HL-60/S4 treated with retinoic acid at 250 ng/mL for 4 days and 3 days (cell line): Measurements from ENCODE around the gene KDM1B.
"Not testable (repeated sequence)": the region's sequence is repeated elsewhere in the genome, so short reads cannot be mapped to it uniquely, and the experiment has no call there.

Experiments used
- in situ Hi-C: fragments of 300-500 bp; cut with MboI; formaldehyde crosslinking; loops from 2 replicates; pipeline ENCODE4 v1.7.0; 2022; ENCODE audit warnings: low sequenced_read_pairs

Gene KDM1B

DNA sequence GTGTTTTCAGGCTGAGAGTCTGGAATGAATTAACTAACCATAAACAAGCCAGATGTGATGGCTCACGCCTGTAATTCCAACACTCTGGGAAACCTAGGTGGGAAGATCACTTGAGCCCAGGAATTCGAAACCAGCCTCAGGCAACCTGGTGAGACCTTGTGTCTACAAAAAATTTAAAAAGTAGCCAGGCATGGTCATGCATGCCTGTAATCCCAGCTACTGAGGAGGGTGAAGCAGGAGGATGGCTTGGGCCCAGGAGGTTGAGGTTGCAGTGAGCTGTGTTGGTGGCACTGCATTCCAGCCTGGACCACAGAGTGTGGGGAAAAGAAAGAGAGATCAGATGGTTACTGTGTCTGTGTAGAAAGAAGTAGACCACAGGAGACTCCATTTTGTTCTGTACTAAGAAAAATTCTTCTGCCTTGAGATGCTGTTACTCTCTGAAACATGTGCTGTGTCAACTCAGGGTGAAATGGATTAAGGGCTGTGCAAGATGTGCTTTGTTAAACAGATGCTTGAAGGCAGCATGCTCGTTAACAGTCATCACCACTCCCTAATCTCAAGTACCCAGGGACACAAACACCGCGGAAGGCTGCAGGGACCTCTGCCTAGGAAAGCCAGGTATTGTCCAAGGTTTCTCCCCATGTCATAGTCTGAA, 71.4 kb downstream of the KDM1B start:
- in situ Hi-C loops: not testable (repeated sequence)

DNA sequence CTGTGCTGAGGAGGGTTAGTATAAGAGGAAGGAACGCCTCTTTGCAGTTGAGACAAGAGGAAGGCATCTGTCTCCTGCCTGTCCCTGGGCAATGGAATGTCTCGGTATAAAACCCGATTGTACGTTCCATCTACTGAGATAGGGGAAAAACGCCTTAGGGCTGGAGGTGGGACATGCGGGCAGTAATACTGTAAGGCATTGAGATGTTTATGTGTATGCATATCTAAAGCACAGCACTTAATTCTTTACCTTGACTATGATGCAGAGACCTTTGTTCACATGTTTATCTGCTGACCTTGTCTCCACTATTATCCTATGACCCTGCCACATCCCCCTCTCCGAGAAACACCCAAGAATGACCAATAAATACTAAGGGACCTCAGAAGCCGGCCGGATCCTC, 71.9 kb downstream of the KDM1B start:
- in situ Hi-C loops: not testable (repeated sequence)

DNA sequence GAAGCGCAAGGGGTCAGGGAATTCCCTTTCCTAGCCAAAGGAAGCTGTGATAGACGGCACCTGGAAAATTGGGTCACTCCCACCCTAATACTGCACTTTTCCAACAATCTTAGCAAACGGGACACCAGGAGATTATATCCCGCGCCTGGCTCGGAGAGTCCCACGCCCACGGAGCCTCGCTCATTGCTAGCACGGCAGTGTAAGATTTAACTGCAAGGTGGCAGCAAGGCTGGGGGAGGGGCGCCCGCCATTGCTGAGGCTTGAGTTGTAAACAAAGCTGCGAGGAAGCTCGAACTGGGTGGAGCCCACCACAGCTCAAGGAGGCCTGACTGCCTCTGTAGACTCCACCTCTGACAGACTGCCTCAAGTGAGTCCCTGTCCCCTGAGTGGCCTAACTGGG, 73.4 kb downstream of the KDM1B start:
- in situ Hi-C loops: not testable (repeated sequence)

DNA sequence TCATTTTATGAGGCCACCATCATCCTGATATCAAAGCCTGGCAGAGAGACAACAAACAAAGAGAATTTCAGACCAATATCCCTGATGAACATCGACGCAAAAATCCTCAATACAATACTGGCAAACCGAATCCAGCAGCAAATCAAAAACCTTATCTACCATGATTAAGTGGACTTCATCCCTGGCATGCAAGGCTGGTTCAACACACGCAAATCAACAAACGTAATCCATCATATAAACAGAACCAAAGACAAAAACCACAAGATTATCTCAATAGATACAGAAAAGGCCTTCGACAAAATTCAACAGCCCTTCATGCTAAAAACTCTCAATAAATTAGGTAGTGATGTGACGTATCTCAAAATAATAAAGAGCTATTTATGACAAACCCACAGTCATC, 76.6 kb downstream of the KDM1B start:
- in situ Hi-C loops: not testable (repeated sequence)

DNA sequence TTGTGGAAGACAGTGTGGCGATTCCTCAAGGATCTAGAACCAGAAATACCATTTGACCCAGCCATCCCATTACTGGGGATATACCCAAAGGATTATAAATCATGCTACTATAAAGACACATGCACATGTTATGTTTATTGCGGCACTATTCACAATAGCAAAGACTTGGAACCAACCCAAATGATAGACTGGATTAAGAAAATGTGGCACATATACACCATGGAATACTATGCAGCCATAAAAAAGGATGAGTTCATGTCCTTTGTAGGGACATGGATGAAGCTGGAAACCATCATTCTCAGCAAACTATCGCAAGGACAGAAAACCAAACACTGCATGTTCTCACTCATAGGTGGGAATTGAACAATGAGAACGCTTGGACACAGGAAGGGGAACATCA, 78.5 kb downstream of the KDM1B start:
- in situ Hi-C loops: not testable (repeated sequence)

DNA sequence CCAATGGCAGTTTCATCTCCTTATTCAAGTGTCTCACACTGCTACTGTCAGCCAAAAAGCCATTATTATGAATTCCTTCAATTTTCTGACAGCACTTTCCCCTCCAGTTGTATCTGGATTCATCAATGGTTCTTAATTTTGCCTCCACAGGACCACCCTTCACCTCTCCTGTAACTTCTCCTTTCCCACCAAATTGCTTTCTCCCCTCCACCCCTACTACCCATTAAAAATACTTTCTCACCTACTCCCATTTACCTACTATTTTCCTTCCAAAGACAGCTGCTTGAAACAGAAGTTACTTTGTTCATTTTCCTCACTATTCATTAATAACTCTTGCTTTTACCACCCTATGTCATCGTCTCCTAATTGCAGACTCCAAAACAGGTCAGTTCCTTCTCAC, 79.3 kb downstream of the KDM1B start:
- in situ Hi-C loops: no loop called here

DNA sequence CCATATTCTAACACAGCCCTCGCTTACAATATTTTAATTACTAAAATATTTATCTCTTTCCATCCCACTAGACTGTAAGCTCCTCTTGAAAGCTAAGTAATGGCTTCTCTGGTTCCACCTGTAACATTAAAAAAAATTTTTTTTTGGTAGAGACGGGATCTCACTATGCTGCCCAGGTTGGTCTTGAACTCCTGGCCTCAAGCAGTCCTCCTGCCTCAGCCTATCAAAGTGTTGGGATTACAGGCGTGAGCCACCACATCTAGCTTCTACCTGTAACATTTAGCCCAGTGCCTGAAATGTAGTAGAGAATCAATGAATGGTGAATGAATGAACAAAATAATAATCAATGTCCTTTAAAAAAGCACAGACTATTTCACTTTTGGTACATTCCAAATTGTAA, 80.3 kb downstream of the KDM1B start:
- in situ Hi-C loops: no loop called here

DNA sequence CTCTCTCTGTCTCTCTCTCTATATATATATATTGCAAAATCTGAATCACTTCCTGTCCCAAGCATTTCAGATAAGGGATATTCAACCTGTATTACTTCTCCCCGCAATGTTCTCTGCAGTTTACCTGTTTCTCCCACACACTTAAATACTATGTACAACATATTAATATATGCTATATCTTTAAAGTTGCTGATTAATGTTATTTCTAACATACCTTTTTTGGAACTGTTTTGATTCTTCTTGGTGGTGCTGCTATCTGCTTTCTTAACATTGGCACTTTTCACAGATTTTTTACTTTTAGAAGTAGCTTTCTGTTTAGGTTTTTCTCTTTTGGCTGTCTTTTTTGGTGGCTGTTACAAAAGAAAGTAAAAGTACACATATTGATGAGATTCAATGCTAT, 81.9 kb downstream of the KDM1B start:
- in situ Hi-C loops: no loop called here

DNA sequence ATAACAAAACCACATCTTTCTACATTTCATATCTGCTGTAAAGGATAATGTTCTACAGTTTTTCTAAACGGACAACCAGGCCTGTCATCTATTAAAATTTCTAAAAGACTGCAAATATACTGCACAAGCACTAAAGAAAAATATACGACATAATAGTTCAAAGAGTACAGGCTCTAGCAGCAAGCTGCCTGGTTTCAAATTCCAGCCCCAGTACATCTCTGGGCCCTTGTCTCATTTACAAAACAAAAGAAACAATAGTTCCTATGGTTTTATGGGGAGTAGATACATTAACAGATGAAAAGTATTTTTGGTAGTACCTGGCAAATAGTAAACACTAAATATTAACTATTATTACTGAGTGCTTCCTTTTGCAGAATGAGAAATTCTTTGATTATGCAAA, 85.0 kb downstream of the KDM1B start:
- in situ Hi-C loops: no loop called here

DNA sequence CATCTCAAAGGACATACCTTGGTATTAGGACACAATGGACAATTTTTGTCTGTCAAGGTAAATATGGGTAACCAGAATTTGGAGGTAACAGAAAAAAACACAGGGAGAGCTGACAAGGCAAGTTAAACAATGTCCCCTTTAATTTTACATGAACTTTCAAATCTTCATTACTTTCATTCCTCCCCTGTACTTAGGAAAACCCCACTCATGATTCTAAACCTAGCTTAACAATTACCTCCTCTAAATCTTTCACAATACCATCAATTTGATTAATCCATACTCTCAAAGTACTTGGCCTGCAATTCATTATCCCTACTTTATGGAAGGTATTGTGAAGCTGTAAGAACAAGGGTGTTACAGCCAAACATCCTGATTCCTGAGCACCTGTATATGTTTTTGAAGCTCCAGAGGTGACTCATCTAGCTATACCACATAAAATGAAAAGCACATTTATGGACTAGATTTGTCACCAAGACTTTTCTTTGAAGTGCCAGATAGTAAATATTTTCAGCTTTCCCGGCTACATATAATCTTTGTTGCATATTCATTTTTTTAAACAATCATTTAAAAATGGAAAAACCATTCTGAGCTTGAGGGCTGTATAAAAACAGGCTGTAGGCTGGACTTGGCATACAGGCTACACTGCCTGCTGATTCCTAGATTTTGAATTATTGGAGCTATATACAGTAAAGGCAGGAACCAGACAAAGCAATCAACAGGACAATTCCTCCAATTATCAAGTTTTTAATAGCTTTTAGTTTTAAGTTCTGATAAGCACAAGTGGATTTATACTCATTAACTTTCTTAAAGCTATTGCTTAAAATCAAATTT, 86.2 kb downstream of the KDM1B start:
- in situ Hi-C loops: no loop called here

DNA sequence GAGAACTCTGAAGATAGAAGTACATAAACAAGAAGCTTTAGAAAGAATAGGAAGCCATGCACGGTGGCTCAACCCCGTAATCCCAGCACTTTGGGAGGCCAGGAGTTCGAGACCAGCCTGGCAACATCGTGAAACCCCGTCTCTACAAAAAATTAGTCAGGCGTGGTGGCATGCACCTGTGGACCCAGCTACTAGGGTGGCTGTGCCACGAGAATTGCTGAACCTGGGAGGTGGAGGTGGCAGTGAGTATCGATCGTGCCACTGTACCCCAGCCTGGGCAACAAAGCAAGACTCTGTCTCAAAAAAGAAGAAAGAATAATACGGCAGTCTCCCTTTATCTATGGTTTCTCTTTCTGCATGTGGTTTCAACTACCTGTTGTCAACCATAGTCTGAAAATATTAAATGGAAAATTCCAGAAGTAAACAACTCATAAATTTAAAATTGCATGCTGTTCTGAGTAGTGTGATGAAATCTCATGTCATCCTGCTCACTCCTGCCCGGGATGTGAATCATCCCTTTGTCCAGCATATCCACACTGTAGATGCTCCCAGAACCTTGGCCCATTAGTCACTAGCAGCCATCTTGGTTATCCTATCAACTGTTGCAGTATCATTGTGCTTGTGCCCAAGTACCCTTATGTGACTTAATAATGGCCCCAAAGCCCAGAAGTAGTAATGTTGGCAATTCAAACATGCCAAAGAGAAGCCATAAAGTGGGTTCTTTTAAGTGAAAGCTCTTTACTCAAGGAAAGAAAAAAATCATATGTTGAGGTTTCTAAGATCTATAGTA, 87.0 kb downstream of the KDM1B start:
- in situ Hi-C loops: no loop called here

DNA sequence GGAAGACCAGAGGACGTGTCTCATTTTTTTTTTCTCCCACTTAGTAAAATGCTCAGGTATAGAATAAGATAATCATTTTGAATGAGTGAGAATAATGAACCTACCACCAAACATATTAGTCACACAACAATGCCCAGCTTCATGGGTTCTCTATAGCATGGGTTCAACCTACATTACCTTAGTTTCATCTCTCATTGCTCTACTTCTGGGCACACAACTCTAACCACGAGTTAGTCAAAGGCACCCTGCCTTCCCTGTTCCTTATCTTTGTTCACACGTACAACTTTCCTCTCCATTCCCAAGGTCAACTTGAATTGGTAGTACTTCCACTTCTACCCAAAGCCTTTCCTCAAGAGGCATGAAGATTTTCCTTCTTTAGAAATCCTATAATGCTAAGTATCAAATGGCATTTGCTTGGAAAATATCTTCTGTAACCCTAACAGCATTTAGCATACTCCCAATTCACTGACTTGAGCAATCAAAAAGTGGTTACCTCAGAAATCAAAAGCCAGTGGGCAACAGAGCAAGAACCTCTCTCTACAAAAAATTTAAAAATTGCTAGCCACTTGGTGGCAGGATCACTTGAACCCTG, 88.2 kb downstream of the KDM1B start:
- in situ Hi-C loops: no loop called here

DNA sequence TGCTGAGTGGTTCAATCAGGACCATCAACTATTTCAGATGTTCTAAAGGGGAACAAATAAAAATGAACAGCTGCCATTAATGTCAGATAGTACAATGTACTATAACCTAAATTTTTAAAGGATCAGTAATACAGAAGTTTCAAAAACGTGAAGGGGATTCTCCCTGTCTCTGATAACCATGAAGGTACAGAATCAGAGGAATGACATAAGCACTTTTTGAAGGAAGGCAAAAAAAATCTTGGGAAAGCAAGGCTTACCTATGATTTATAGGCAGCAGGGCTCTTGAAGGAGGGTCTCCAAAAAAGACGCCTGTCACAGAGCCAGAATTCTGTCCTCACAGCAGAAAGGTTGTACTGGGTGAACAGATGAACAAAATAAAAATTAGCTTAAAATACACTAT, 89.0 kb downstream of the KDM1B start:
- in situ Hi-C loops: no loop called here

DNA sequence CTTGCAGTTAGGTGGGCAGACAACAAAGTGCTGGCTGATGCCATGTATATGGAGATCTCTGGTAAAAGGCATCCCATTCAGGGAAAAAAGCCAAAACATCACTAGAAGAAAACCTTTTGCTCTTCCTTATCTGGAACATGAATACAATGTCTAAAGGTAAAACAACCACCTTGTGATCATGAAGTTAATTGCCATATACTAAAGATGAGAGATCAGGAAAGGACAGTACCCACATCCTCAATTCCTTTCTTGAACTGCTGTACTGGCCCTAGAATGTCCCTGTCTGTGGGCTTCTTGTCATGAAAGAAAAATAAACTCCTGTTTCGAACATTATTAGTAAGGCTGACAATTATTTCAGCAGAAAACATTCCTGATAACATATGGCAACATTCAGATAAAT, 89.9 kb downstream of the KDM1B start:
- in situ Hi-C loops: no loop called here

DNA sequence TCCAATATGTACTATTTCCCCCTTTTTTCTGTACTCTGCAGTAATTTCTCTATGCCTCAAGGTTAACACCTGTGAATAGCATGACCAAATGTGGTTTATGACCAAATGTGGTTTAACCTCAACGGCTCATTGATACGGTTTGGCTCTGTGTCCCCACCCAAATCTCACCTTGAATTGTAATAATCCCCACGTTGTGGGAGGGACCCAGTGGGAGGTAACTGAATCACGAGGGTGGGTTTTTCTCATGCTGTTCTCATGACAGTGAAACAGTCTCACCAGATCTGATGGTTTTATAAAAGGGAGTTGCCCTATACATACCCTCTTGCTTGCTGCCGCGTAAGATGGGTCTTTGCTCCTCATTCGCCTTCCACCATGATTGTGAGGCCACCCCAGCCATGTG, 90.4 kb downstream of the KDM1B start:
- in situ Hi-C loops: no loop called here

DNA sequence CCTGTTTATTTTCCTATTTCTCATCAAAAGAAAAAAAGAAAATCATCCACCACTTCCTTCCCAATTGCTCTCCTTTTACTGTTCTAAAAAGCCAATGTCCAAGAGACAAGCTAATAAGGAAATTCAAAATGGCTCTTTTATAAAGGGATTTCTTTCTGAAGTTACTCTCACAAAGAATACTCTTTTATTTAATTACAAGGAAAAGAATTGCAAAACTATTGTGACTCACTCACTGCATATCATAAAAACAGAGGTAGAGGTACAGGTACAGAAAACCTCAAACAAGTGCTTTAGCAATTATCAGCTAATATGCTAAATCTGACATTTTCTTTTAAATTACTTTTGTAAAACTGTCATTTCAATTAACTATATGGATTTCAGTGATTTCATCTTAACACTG, 91.0 kb downstream of the KDM1B start:
- in situ Hi-C loops: no loop called here

DNA sequence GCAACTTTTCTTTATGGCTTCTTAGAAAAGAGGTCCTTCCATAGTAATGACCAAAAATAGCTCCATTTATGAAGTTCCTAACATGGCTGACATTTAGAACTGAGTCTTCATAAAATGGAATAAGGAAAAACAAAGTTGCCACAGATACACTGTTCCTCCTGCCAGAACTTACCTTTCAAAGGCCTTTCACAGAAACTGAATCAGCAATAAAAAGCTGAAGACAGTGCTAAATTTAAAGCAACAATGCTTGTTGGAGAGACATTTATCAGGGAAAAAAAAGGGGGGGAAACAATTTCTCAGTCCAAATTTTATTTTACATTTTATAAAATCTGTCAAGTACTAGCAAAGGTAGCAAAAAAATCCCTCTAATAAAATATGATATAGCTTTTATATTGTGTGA, 91.8 kb downstream of the KDM1B start:
- in situ Hi-C loops: no loop called here

DNA sequence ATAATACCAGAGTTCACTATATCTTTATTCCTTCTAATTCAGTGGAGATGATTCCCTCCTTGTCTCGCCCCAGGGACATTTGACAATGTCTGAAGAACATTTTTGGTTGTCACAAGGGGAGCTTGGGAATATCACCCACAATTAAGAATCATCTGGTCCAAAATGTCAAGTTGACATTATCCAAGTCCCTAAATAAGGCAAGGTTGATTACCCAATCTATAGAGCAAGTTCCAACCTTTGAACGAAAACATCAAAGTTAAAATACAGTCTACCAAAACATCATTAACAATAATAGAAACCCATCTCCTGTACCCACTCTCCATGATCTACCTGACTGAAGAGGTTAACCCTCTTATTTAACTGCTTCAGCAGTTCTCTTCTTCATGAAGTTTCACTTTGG, 93.5 kb downstream of the KDM1B start:
- in situ Hi-C loops: no loop called here

DNA sequence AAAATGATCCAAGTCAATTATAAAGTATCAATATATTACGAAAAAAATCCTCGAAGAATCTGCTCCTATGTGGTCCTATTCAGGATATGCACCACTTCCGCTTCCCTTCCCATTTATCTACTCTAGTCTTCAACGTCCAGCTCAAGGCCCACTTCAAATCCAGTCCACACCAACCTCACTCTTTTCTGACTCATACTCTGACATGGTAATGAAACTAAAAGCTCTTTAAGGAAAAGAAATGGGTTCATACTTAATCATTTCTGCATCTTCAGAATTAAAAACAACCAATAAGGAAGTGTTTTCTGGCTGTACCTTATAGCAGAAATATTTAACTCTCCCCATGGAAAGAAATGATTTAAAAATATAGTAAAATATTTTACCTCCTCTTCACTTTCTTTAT, 94.0 kb downstream of the KDM1B start:
- in situ Hi-C loops: no loop called here

DNA sequence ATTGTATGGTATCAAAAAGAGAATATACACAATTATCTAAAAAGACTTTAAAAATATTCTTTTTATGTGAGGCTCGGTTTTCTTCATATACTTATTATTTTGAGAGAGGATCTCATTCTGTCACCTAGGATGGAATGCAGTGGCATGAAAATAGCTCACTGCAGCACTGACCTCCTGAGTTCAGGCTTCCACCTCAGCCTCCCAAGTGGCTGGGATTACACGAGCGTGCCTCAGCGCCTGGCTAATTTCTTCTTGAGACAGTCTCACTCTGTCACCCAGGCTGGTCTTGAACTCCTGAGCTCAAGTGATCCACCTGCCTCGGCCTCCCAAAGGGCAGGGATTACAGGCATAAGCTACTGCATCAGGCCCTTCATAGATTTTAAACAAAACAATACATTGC, 98.4 kb downstream of the KDM1B start:
- in situ Hi-C loops: no loop called here

DNA sequence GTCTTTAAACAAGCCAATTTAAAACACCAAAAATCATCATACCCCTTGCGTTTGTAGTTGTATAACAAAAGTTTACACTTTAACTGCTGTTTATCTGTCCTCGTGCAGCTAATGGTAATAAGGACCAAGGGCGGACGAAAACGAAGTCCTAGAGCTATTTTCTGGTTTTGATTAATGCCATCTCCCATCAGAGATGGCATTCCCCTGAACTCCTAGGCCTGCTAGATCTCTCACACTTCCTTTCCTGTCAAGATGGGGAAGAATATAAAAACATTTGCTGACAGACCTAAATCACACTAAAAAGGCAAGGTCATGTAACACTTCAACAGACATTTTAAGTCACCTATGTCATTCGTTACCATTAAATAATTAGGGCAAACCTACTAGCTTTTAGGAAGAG, 99.6 kb downstream of the KDM1B start:
- in situ Hi-C loops: no loop called here
